Nephron (organoid): ENCODE results near the gene SACS.
A peak's percentile ranks its signal among the peaks of the same experiment; 100 is the strongest.

Experiments
- H3K27ac Mint-ChIP-seq, 3 experiments: 2 replicates each; pipeline ENCODE4 v1.8.0; 2020; ENCODE audit warnings: mixed read lengths in 3 of 3, mild to moderate bottlenecking in 2 of 3, moderate library complexity in 1 of 3
- H3K27me3 Mint-ChIP-seq: 2 replicates; pipeline ENCODE4 v1.8.0; 2021; ENCODE audit warnings: low read depth, mild to moderate bottlenecking, moderate library complexity, mixed read lengths
- H3K36me3 Mint-ChIP-seq: 2 replicates; pipeline ENCODE4 v1.8.0; 2020; ENCODE audit warnings: low read depth, mixed read lengths
- H3K4me1 Mint-ChIP-seq: 2 replicates; pipeline ENCODE4 v1.8.0; 2020; ENCODE audit warnings: mixed read lengths
- H3K4me3 Mint-ChIP-seq, 3 experiments: 2 replicates each; pipeline ENCODE4 v1.8.0; 2020; ENCODE audit warnings: mild to moderate bottlenecking in 3 of 3, mixed read lengths in 3 of 3, moderate library complexity in 2 of 3
- H3K9me3 Mint-ChIP-seq: 2 replicates; pipeline ENCODE4 v1.8.0; 2020; ENCODE audit warnings: mixed read lengths
- CTCF ChIP-seq, 3 experiments: fragments of 200-600 bp; sonication (generic); IDR thresholded peaks; one replicate each; pipeline ENCODE4 v1.5.0; 2021; ENCODE audit warnings: antibody characterized with exemption in 3 of 3; ENCODE audit not compliant: unreplicated experiment in 3 of 3

SACS gene

GRCh38 chr13:23460309-23460708, 26.8 kb upstream of the SACS start:
- H3K27ac Mint-ChIP-seq: peak overlapping the region in 1 of 3 experiments; percentile 44
- no peaks in the 10 kb centered on the region for H3K27me3 Mint-ChIP-seq
- peaks cover 57% of the 10 kb centered on the region for H3K4me1 Mint-ChIP-seq
- TF ChIP-seq CTCF (IDR thresholded peaks at IDR 0.05; ENCODE audit: unreplicated experiment in 3 of 3): no peak
- no peaks in the 10 kb centered on the region for H3K36me3 Mint-ChIP-seq
- no peak overlapping the region for H3K4me3 Mint-ChIP-seq
- H3K9me3 Mint-ChIP-seq: no peaks in the 10 kb centered on the region

- no peaks in the 10 kb centered on the region for H3K36me3 Mint-ChIP-seq
- peak overlapping the region in 1 of 3 experiments; percentile 32 for H3K27ac Mint-ChIP-seq
- TF ChIP-seq CTCF (IDR thresholded peaks at IDR 0.05; ENCODE audit: unreplicated experiment in 3 of 3): no peak
- H3K9me3 Mint-ChIP-seq: no peaks in the 10 kb centered on the region
- peaks cover 57% of the 10 kb centered on the region for H3K4me1 Mint-ChIP-seq
- H3K27me3 Mint-ChIP-seq: no peaks in the 10 kb centered on the region
- H3K4me3 Mint-ChIP-seq: no peak overlapping the region
These were observed 25.5 kb upstream of the SACS start for GRCh38 chr13:23458989-23459388.

- Mint-ChIP-seq H3K27ac (peak overlapping the region in 2 of 3 experiments; percentile 41 to 52), H3K27me3 (peaks cover 4% of the 10 kb centered on the region), H3K4me1 (peaks cover 49% of the 10 kb centered on the region), H3K9me3 (peaks cover 3% of the 10 kb centered on the region), H3K36me3 (no peaks in the 10 kb centered on the region), H3K4me3 (no peak overlapping the region)
- TF ChIP-seq CTCF (IDR thresholded peaks at IDR 0.05; ENCODE audit: unreplicated experiment in 3 of 3): no peak
These were observed 23.1 kb upstream of the SACS start for GRCh38 chr13:23456437-23457210.

GRCh38 chr13:23455401-23456185, 22.1 kb upstream of the SACS start:
- peaks cover 57% of the 10 kb centered on the region for H3K4me1 Mint-ChIP-seq
- H3K4me3 Mint-ChIP-seq: no peak overlapping the region
- TF ChIP-seq CTCF (IDR thresholded peaks at IDR 0.05; ENCODE audit: unreplicated experiment in 3 of 3): no peak
- no peaks in the 10 kb centered on the region for H3K36me3 Mint-ChIP-seq
- H3K27me3 Mint-ChIP-seq: peaks cover 4% of the 10 kb centered on the region
- H3K27ac Mint-ChIP-seq: no peak overlapping the region
- H3K9me3 Mint-ChIP-seq: peaks cover 3% of the 10 kb centered on the region

- no peak overlapping the region for H3K4me3 Mint-ChIP-seq
- H3K27me3 Mint-ChIP-seq: peaks cover 4% of the 10 kb centered on the region
- peaks cover 3% of the 10 kb centered on the region for H3K9me3 Mint-ChIP-seq
- H3K27ac Mint-ChIP-seq: peak overlapping the region in 1 of 3 experiments; percentile 9
- peaks cover 53% of the 10 kb centered on the region for H3K4me1 Mint-ChIP-seq
- H3K36me3 Mint-ChIP-seq: no peaks in the 10 kb centered on the region
- TF ChIP-seq CTCF (IDR thresholded peaks at IDR 0.05; ENCODE audit: unreplicated experiment in 3 of 3): no peak
These were observed 19.6 kb upstream of the SACS start for GRCh38 chr13:23453132-23453531.
